ENCODE results near the gene PTPRN2. TPM values are rescaled to one million over a fixed set of nuclear protein-coding genes. Genes with fewer than 3 reads are reported as not detected.

The PTPRN2 gene
- total and polyA plus RNA-seq, 2 of the 13 experiments (the other 11 are each of a cell fraction or from before 2014, with no cell fraction given) = 2.5 to 24.2 TPM

DNA sequence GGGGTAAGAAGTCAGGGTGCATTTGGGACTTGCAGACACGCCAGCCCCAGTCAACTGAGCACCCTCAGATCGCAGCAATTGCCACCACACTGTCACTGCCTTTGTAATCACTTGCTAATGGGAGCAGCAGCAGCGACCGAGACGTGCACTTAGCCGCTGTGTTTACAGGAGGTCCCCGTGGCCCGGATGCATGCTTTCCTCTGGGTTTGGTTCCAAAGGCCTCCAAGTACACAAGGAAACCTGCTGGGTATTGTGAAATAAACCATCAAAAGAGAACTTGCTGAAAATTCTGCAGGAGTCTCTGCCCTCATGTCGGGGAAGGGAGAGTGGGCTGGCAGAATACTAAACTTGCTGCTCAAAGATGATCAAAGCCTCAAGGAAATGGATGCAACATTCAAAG lies 909.1 kb downstream of the PTPRN2 start (continued):
- TF ChIP-seq, protein P1, sequence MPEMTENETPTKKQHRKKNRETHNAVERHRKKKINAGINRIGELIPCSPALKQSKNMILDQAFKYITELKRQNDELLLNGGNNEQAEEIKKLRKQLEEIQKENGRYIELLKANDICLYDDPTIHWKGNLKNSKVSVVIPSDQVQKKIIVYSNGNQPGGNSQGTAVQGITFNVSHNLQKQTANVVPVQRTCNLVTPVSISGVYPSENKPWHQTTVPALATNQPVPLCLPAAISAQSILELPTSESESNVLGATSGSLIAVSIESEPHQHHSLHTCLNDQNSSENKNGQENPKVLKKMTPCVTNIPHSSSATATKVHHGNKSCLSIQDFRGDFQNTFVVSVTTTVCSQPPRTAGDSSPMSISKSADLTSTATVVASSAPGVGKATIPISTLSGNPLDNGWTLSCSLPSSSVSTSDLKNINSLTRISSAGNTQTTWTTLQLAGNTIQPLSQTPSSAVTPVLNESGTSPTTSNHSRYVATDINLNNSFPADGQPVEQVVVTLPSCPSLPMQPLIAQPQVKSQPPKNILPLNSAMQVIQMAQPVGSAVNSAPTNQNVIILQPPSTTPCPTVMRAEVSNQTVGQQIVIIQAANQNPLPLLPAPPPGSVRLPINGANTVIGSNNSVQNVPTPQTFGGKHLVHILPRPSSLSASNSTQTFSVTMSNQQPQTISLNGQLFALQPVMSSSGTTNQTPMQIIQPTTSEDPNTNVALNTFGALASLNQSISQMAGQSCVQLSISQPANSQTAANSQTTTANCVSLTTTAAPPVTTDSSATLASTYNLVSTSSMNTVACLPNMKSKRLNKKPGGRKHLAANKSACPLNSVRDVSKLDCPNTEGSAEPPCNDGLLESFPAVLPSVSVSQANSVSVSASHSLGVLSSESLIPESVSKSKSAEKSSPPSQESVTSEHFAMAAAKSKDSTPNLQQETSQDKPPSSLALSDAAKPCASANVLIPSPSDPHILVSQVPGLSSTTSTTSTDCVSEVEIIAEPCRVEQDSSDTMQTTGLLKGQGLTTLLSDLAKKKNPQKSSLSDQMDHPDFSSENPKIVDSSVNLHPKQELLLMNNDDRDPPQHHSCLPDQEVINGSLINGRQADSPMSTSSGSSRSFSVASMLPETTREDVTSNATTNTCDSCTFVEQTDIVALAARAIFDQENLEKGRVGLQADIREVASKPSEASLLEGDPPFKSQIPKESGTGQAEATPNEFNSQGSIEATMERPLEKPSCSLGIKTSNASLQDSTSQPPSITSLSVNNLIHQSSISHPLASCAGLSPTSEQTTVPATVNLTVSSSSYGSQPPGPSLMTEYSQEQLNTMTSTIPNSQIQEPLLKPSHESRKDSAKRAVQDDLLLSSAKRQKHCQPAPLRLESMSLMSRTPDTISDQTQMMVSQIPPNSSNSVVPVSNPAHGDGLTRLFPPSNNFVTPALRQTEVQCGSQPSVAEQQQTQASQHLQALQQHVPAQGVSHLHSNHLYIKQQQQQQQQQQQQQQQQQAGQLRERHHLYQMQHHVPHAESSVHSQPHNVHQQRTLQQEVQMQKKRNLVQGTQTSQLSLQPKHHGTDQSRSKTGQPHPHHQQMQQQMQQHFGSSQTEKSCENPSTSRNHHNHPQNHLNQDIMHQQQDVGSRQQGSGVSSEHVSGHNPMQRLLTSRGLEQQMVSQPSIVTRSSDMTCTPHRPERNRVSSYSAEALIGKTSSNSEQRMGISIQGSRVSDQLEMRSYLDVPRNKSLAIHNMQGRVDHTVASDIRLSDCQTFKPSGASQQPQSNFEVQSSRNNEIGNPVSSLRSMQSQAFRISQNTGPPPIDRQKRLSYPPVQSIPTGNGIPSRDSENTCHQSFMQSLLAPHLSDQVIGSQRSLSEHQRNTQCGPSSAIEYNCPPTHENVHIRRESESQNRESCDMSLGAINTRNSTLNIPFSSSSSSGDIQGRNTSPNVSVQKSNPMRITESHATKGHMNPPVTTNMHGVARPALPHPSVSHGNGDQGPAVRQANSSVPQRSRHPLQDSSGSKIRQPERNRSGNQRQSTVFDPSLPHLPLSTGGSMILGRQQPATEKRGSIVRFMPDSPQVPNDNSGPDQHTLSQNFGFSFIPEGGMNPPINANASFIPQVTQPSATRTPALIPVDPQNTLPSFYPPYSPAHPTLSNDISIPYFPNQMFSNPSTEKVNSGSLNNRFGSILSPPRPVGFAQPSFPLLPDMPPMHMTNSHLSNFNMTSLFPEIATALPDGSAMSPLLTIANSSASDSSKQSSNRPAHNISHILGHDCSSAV (CRISPR knock-in tag; IDR thresholded peaks at IDR 0.05; ENCODE audit: borderline replicate concordance) = no peak
- TF ChIP-seq LCORL (IDR thresholded peaks at IDR 0.05) = no peak
- TF ChIP-seq LCORL (CRISPR knock-in tag; IDR thresholded peaks at IDR 0.05) = peak; percentile 88
- 0 out of 2 replicates have a peak, but pooled peaks have one; percentile 32 for TF ChIP-seq ZNF331 (CRISPR knock-in tag; IDR thresholded peaks at IDR 0.05)
- TF ChIP-seq FOSL2 (CRISPR knock-in tag; IDR thresholded peaks at IDR 0.05) = 0 out of 2 replicates have a peak, but pooled peaks have one; percentile 22
- TF ChIP-seq IRF2 (CRISPR knock-in tag; IDR thresholded peaks at IDR 0.05) = 0 out of 2 replicates have a peak, but pooled peaks have one; percentile 45
- TF ChIP-seq TEAD3 (CRISPR knock-in tag; optimal IDR thresholded peaks at IDR 0.05; ENCODE audit: borderline replicate concordance) = peak; percentile 70
- TF ChIP-seq, protein P2, sequence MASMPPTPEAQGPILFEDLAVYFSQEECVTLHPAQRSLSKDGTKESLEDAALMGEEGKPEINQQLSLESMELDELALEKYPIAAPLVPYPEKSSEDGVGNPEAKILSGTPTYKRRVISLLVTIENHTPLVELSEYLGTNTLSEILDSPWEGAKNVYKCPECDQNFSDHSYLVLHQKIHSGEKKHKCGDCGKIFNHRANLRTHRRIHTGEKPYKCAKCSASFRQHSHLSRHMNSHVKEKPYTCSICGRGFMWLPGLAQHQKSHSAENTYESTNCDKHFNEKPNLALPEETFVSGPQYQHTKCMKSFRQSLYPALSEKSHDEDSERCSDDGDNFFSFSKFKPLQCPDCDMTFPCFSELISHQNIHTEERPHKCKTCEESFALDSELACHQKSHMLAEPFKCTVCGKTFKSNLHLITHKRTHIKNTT (CRISPR knock-in tag; IDR thresholded peaks at IDR 0.05) = no peak
- TF ChIP-seq, protein P3, sequence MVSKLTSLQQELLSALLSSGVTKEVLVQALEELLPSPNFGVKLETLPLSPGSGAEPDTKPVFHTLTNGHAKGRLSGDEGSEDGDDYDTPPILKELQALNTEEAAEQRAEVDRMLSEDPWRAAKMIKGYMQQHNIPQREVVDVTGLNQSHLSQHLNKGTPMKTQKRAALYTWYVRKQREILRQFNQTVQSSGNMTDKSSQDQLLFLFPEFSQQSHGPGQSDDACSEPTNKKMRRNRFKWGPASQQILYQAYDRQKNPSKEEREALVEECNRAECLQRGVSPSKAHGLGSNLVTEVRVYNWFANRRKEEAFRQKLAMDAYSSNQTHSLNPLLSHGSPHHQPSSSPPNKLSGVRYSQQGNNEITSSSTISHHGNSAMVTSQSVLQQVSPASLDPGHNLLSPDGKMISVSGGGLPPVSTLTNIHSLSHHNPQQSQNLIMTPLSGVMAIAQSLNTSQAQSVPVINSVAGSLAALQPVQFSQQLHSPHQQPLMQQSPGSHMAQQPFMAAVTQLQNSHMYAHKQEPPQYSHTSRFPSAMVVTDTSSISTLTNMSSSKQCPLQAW (CRISPR knock-in tag; IDR thresholded peaks at IDR 0.05) = peak; percentile 88
- peak; percentile 19; the same call in 1 of the 2 replicates for TF ChIP-seq TARDBP (CRISPR knock-in tag; IDR thresholded peaks at IDR 0.05)
- TF ChIP-seq FOXK1 (CRISPR knock-in tag; IDR thresholded peaks at IDR 0.05; ENCODE audit: borderline replicate concordance, low read depth) = peak; percentile 70; the same call in 1 of the 2 replicates
- TF ChIP-seq, protein P4, sequence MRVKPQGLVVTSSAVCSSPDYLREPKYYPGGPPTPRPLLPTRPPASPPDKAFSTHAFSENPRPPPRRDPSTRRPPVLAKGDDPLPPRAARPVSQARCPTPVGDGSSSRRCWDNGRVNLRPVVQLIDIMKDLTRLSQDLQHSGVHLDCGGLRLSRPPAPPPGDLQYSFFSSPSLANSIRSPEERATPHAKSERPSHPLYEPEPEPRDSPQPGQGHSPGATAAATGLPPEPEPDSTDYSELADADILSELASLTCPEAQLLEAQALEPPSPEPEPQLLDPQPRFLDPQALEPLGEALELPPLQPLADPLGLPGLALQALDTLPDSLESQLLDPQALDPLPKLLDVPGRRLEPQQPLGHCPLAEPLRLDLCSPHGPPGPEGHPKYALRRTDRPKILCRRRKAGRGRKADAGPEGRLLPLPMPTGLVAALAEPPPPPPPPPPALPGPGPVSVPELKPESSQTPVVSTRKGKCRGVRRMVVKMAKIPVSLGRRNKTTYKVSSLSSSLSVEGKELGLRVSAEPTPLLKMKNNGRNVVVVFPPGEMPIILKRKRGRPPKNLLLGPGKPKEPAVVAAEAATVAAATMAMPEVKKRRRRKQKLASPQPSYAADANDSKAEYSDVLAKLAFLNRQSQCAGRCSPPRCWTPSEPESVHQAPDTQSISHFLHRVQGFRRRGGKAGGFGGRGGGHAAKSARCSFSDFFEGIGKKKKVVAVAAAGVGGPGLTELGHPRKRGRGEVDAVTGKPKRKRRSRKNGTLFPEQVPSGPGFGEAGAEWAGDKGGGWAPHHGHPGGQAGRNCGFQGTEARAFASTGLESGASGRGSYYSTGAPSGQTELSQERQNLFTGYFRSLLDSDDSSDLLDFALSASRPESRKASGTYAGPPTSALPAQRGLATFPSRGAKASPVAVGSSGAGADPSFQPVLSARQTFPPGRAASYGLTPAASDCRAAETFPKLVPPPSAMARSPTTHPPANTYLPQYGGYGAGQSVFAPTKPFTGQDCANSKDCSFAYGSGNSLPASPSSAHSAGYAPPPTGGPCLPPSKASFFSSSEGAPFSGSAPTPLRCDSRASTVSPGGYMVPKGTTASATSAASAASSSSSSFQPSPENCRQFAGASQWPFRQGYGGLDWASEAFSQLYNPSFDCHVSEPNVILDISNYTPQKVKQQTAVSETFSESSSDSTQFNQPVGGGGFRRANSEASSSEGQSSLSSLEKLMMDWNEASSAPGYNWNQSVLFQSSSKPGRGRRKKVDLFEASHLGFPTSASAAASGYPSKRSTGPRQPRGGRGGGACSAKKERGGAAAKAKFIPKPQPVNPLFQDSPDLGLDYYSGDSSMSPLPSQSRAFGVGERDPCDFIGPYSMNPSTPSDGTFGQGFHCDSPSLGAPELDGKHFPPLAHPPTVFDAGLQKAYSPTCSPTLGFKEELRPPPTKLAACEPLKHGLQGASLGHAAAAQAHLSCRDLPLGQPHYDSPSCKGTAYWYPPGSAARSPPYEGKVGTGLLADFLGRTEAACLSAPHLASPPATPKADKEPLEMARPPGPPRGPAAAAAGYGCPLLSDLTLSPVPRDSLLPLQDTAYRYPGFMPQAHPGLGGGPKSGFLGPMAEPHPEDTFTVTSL (CRISPR knock-in tag; IDR thresholded peaks at IDR 0.05; ENCODE audit: borderline replicate concordance) = peak; percentile 84; the same call in 1 of the 2 replicates
- TF ChIP-seq PPARG (CRISPR knock-in tag; conservative IDR thresholded peaks at IDR 0.05) = no peak
